H1 (cell line): ENCODE results near the gene EFEMP2. TPM values are rescaled to one million over a fixed set of nuclear protein-coding genes. Genes with fewer than 3 reads are reported as not detected.

Experiments used
- CTCF ChIA-PET: fragments of 300-600 bp; sonication (Branson Sonifier 250); formaldehyde crosslinking; loops from one replicate; lab custom pipeline; 2021; ENCODE audit not compliant: partially characterized antibody; lab: Charles Lee
- POLR2A ChIA-PET: fragments of 300-600 bp; sonication (Branson Sonifier 250); formaldehyde crosslinking; loops from one replicate; lab custom pipeline; 2021; ENCODE audit warnings: inconsistent platforms; ENCODE audit not compliant: partially characterized antibody; lab: Charles Lee
- DNase-seq, 2 experiments: peaks; one replicate each; pipeline versions ENCODE4 v3.0.0 to v3.0.0-alpha.2; 2010 to 2022; ENCODE audit warnings: low spot score in 2 of 2, low read depth in 1 of 2, mixed read lengths in 1 of 2
- FAIRE-seq: peaks from 2 replicates; lab custom pipeline; 2011; peaks lifted over from hg19 to GRCh38; lab: Jason Lieb, UNC
- H2AFZ ChIP-seq: 2 replicates; pipeline ENCODE4 v1.8.1; 2012; ENCODE audit warnings: low read length, inconsistent platforms
- H2AK5ac ChIP-seq: 2 replicates; pipeline ENCODE4 v1.6.1; 2013; ENCODE audit warnings: low read depth, low read length
- H2BK120ac ChIP-seq: replicated peaks from 2 replicates; pipeline ENCODE3; 2013; ENCODE audit warnings: low read depth, low read length, inconsistent platforms
- H2BK12ac ChIP-seq: 2 replicates; pipeline ENCODE4 v1.6.1; 2013; ENCODE audit warnings: low read depth, low read length
- H2BK15ac ChIP-seq: 2 replicates; pipeline ENCODE4 v1.6.1; 2013; ENCODE audit warnings: low read length
- H2BK20ac ChIP-seq: 2 replicates; pipeline ENCODE4 v1.6.1; 2013; ENCODE audit warnings: low read length
- H2BK5ac ChIP-seq: 2 replicates; pipeline ENCODE4 v1.6.1; 2013; ENCODE audit warnings: low read depth, low read length
- H3K14ac ChIP-seq: 2 replicates; pipeline ENCODE4 v1.6.1; 2013; ENCODE audit warnings: inconsistent platforms; ENCODE audit not compliant: insufficient read length
- H3K18ac ChIP-seq: 2 replicates; pipeline ENCODE4 v1.6.1; 2013; ENCODE audit warnings: low read length; ENCODE audit errors: extremely low read depth
- H3K23ac ChIP-seq: 2 replicates; pipeline ENCODE4 v1.6.1; 2013; ENCODE audit warnings: inconsistent platforms; ENCODE audit not compliant: insufficient read length
- H3K23me2 ChIP-seq: 2 replicates; pipeline ENCODE4 v1.6.1; 2013; ENCODE audit warnings: low read depth, low read length
- H3K27ac ChIP-seq: 2 replicates; pipeline ENCODE4 v1.6.1; 2011; ENCODE audit warnings: low read depth, low read length, inconsistent platforms
- H3K27me3 ChIP-seq, 4 experiments: replicated peaks in 1 of 4; 1 replicate in 1 of 4; 2 replicates in 3 of 4; pipeline versions ENCODE4 v1.6.1 to v1.8.1; 2011 to 2013; ENCODE audit warnings: low read length in 3 of 4, mild to moderate bottlenecking in 3 of 4, inconsistent platforms in 2 of 4, mixed read lengths in 2 of 4, moderate library complexity in 1 of 4; ENCODE audit not compliant: control insufficient read depth in 3 of 4, insufficient read depth in 3 of 4; ENCODE audit errors: extremely low read depth in 1 of 4
- H3K36me3 ChIP-seq, 4 experiments: 2 replicates each; pipeline versions ENCODE4 v1.6.1 to v1.8.1; 2011 to 2013; ENCODE audit warnings: mild to moderate bottlenecking in 4 of 4, low read length in 3 of 4, moderate library complexity in 2 of 4, control low read depth in 1 of 4, inconsistent platforms in 1 of 4; ENCODE audit not compliant: insufficient read depth in 4 of 4, control insufficient read depth in 2 of 4
- H3K4ac ChIP-seq: replicated peaks from 2 replicates; pipeline ENCODE3; 2013; ENCODE audit warnings: low read length, low read depth, mixed read lengths, inconsistent platforms; ENCODE audit not compliant: insufficient read length
- H3K4me1 ChIP-seq, 4 experiments: replicated peaks in 1 of 4; 1 replicate in 1 of 4; 2 replicates in 3 of 4; pipeline versions ENCODE4 v1.6.1 to v1.8.1; 2011 to 2013; ENCODE audit warnings: low read length in 3 of 4, inconsistent platforms in 2 of 4, mixed read lengths in 1 of 4; ENCODE audit not compliant: insufficient read depth in 4 of 4, control insufficient read depth in 3 of 4
- H3K4me2 ChIP-seq, 2 experiments: 2 replicates each; pipeline versions ENCODE4 v1.6.1 to v1.8.1; 2011 to 2013; ENCODE audit warnings: low read depth in 2 of 2, low read length in 2 of 2, control low read depth in 1 of 2, inconsistent platforms in 1 of 2, mild to moderate bottlenecking in 1 of 2; ENCODE audit not compliant: insufficient read depth in 1 of 2
- H3K4me3 ChIP-seq, 4 experiments: fragments of 200-600, 300-600 bp in 1 of 4; sonication (generic), shearing (Covaris generic), sonication (Bioruptor Twin) in 1 of 4; 2 replicates each; pipeline versions ENCODE4 v1.5.1 to v1.8.1; 2011 to 2016; ENCODE audit warnings: low read length in 4 of 4, low read depth in 3 of 4, control low read depth in 2 of 4, inconsistent platforms in 2 of 4, mild to moderate bottlenecking in 2 of 4, mixed read lengths in 1 of 4, moderate library complexity in 1 of 4; ENCODE audit not compliant: insufficient read depth in 2 of 4; ENCODE audit errors: extremely low read depth in 1 of 4
- H3K56ac ChIP-seq: replicated peaks from 2 replicates; pipeline ENCODE3; 2013; ENCODE audit warnings: low read depth, mild to moderate bottlenecking, mixed read lengths, low read length, inconsistent platforms; ENCODE audit not compliant: insufficient read length
- H3K79me1 ChIP-seq: 2 replicates; pipeline ENCODE4 v1.6.1; 2013; ENCODE audit warnings: low read depth, low read length, control low read depth
- H3K79me2 ChIP-seq, 2 experiments: 2 replicates each; pipeline versions ENCODE4 v1.6.1 to v1.8.1; 2012 to 2013; ENCODE audit warnings: low read length in 2 of 2, mild to moderate bottlenecking in 2 of 2, inconsistent platforms in 1 of 2; ENCODE audit not compliant: insufficient read depth in 2 of 2, control insufficient read depth in 1 of 2
- H3K9ac ChIP-seq, 4 experiments: replicated peaks in 1 of 4; 1 replicate in 1 of 4; 2 replicates in 3 of 4; pipeline versions ENCODE4 v1.6.1 to v1.8.1; 2011 to 2013; ENCODE audit warnings: low read depth in 3 of 4, low read length in 3 of 4, control low read depth in 2 of 4, mild to moderate bottlenecking in 2 of 4, moderate library complexity in 2 of 4, inconsistent platforms in 1 of 4; ENCODE audit errors: extremely low read depth in 1 of 4
- H3K9me3 ChIP-seq, 2 experiments: 2 replicates each; pipeline versions ENCODE4 v1.6.1 to v1.8.1; 2012 to 2013; ENCODE audit warnings: mild to moderate bottlenecking in 2 of 2, moderate library complexity in 2 of 2, control low read depth in 1 of 2, inconsistent platforms in 1 of 2, low read depth in 1 of 2, low read length in 1 of 2, mixed read lengths in 1 of 2; ENCODE audit not compliant: insufficient read depth in 2 of 2
- H4K20me1 ChIP-seq, 2 experiments: replicated peaks in 1 of 2; 2 replicates each; pipeline versions ENCODE3 to v1.8.1; 2011 to 2013; ENCODE audit warnings: inconsistent platforms in 2 of 2, low read length in 2 of 2, mild to moderate bottlenecking in 1 of 2; ENCODE audit not compliant: insufficient read depth in 2 of 2, control insufficient read depth in 1 of 2
- H4K5ac ChIP-seq: 2 replicates; pipeline ENCODE4 v1.6.1; 2013; ENCODE audit warnings: low read length, low read depth, mixed read lengths, inconsistent platforms; ENCODE audit not compliant: insufficient read length
- H4K8ac ChIP-seq: 2 replicates; pipeline ENCODE4 v1.8.0; 2013; ENCODE audit warnings: mild to moderate bottlenecking, moderate library complexity, low read length, inconsistent platforms; ENCODE audit not compliant: insufficient read depth; ENCODE audit errors: extremely low read depth
- H4K91ac ChIP-seq: replicated peaks from 2 replicates; pipeline ENCODE3; 2013; ENCODE audit warnings: low read length, mixed read lengths, inconsistent platforms; ENCODE audit not compliant: insufficient read length
- KDM4A ChIP-seq: IDR thresholded peaks from one replicate; pipeline ENCODE4 v1.7.1; 2012; ENCODE audit warnings: low read depth, mild to moderate bottlenecking, moderate library complexity, low read length, inconsistent platforms; ENCODE audit not compliant: severe bottlenecking
- MAX ChIP-seq: IDR thresholded peaks from 2 replicates; pipeline ENCODE4 v1.6.1; 2012; ENCODE audit warnings: inconsistent platforms
- SIN3A ChIP-seq, 2 experiments: IDR thresholded peaks in 1 of 2; conservative IDR thresholded peaks in 1 of 2; 2 replicates each; pipeline ENCODE4 v1.6.1; 2011 to 2012; ENCODE audit warnings: low read length in 2 of 2, improper control_type of control experiment in 1 of 2, low read depth in 1 of 2, mild to moderate bottlenecking in 1 of 2
- SRF ChIP-seq: IDR thresholded peaks from 2 replicates; pipeline ENCODE4 v1.6.1; 2011; ENCODE audit warnings: mild to moderate bottlenecking, low read depth, low read length, moderate library complexity
- SUZ12 ChIP-seq: fragments of 200-600 bp; sonication (generic); IDR thresholded peaks from 2 replicates; pipeline ENCODE4 v1.6.1; 2012; ENCODE audit warnings: mild to moderate bottlenecking, inconsistent platforms, low read length, moderate library complexity, mixed read lengths
- WGBS, 2 experiments: shearing (Covaris generic) in 1 of 2; methylation state at CpG; one replicate each; pipeline versions ENCODE4 v1.1.6 to v1.1.7; 2013 to 2015; ENCODE audit warnings: low lambda C conversion rate in 2 of 2, mixed read lengths in 2 of 2, inconsistent platforms in 1 of 2, low coverage in 1 of 2, missing lambda C conversion rate in 1 of 2; ENCODE audit not compliant: insufficient replicate concordance in 2 of 2, insufficient coverage in 1 of 2, insufficient read length in 1 of 2; ENCODE audit errors: extremely low coverage in 1 of 2, missing lambda C conversion rate in 1 of 2; 5-methylcytosine and 5-hydroxymethylcytosine counted together
- polyA plus RNA-seq, 7 experiments: library from polyadenylated mRNA; depleted of rRNA in 3 of 7; stranded (reverse) in 5 of 7; unstranded in 2 of 7; fragments of >200 nt in 5 of 7; fragments of 200-250 nt in 2 of 7; gene quantifications; 1 replicate in 5 of 7; 2 replicates in 1 of 7; 4 replicates in 1 of 7; pipeline versions ENCODE4 v1.2.1 to v1.2.3, GENCODE V29; 2011 to 2013; ENCODE audit warnings: missing spikeins in 2 of 7, mixed read lengths in 2 of 7
- total RNA-seq: library from RNA; stranded (reverse); fragmentation: NEBNext Ultra II Directional; extraction: Animal tissue kit (Norgen Biotek cat#: 25700); gene quantifications from 2 replicates; pipeline ENCODE4 v1.2.1, GENCODE V29; 2021
- TF ChIP-seq, protein P1 (sequence below): IDR thresholded peaks from 2 replicates; pipeline ENCODE4 v1.6.1; 2012; ENCODE audit warnings: low read length, inconsistent platforms

Gene EFEMP2
- total and polyA plus RNA-seq, 2 of the 8 experiments (the other 6 are each of a cell fraction or from before 2014, with no cell fraction given): 8.8 to 17.2 TPM

DNA sequence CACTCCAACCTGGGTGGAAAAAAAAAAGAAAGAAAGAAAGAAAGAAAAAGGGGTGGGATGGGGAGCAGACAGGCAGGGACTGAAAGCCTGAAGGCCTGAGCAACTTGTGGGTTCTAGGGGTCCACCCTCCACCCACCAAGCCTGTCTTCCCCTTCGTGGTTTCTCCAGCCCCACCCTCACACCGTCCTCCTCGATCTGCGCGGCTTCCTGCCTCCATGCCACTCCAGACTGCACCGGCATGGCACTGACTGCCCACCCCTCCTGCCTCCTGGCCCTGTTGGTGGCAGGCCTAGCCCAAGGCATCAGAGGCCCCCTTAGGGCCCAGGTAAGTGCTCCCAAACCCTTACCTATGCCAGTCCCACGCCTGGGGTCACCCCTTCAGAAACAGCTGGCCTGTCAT, 7.0 kb upstream of the EFEMP2 start, which contains the start of gene CTSW:
TSS of gene CTSW (plus strand) at position 221 of the 400 bp plus-strand sequence. CDS start at position 239, 18 bp downstream.
- no peak within 1 kb of the TSS for H2BK20ac ChIP-seq
- WGBS, 2 experiments: 91% methylated on average over 7 of the region's 7 CpGs; no CpG with 5 or more reads in 1 of the 2 experiments
- no peak within 1 kb of the TSS for H2BK12ac ChIP-seq
- H4K8ac ChIP-seq: no peak within 1 kb of the TSS
- no peak within 1 kb of the TSS for H3K14ac ChIP-seq
- no peak within 1 kb of the TSS for H3K56ac ChIP-seq
- no peak within 1 kb of the TSS for H3K4me3 ChIP-seq
- H2AFZ ChIP-seq: no peak within 1 kb of the TSS
- no peak within 1 kb of the TSS for H3K18ac ChIP-seq
- H3K27ac ChIP-seq: no peak within 1 kb of the TSS
- no peak within 1 kb of the TSS for H2BK120ac ChIP-seq
- TF ChIP-seq, protein P1, sequence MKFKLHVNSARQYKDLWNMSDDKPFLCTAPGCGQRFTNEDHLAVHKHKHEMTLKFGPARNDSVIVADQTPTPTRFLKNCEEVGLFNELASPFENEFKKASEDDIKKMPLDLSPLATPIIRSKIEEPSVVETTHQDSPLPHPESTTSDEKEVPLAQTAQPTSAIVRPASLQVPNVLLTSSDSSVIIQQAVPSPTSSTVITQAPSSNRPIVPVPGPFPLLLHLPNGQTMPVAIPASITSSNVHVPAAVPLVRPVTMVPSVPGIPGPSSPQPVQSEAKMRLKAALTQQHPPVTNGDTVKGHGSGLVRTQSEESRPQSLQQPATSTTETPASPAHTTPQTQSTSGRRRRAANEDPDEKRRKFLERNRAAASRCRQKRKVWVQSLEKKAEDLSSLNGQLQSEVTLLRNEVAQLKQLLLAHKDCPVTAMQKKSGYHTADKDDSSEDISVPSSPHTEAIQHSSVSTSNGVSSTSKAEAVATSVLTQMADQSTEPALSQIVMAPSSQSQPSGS: no peak
- TF ChIP-seq MAX (no peak), SIN3A (conservative IDR thresholded peaks at IDR 0.05 in 1 of 2, IDR thresholded peaks at IDR 0.05 in 1 of 2; ENCODE audit: low read depth in 1 of 2, low read length in 2 of 2) (no peak), SUZ12 (no peak), SRF (no peak), KDM4A (no peak)
- H2AK5ac ChIP-seq: no peak within 1 kb of the TSS
- ChIA-PET CTCF (interaction anchor here (0.9 to 19.6 kb wide), 7 partner anchors 8 to 143 kb away, joined by 3 to 283 read pairs (median 15); partner anchors contain the start of genes FIBP and MUS81), POLR2A (interaction anchor here (0.7 to 39.7 kb wide), 6 partner anchors 21 to 241 kb away, joined by 3 to 1071 read pairs (median 4); partner anchors contain the start of genes C11orf68, CFL1, EFEMP2 and MUS81)
- no peak within 1 kb of the TSS for H4K91ac ChIP-seq
- H3K79me2 ChIP-seq: no peaks in the 10 kb centered on the region
- no peak within 1 kb of the TSS for H3K4me2 ChIP-seq
- no peaks in the 10 kb centered on the region for H3K23me2 ChIP-seq
- peaks cover 0 to 3% (median 0%) of the 10 kb centered on the region in 4 experiments; a peak in 1 of 7 replicates for H3K27me3 ChIP-seq
- H2BK15ac ChIP-seq: no peak within 1 kb of the TSS
- no peak for FAIRE-seq
- no peak within 1 kb of the TSS for H3K9ac ChIP-seq
- no peak within 1 kb of the TSS for H2BK5ac ChIP-seq
- H4K5ac ChIP-seq: no peak within 1 kb of the TSS
- peaks cover 5 to 16% (median 12%) of the 10 kb centered on the region in 4 experiments; a peak in 7 of 8 replicates for H3K36me3 ChIP-seq
- no peak within 1 kb of the TSS for H3K23ac ChIP-seq
- peaks cover 5 to 6% of the 10 kb centered on the region in 2 experiments for H4K20me1 ChIP-seq
- no peaks in the 10 kb centered on the region for H3K79me1 ChIP-seq
- DNase-seq: no peak
- no peaks in the 10 kb centered on the region for H3K9me3 ChIP-seq
- H3K4ac ChIP-seq: no peak within 1 kb of the TSS
- H3K4me1 ChIP-seq: peaks cover 0 to 2% (median 0%) of the 10 kb centered on the region in 4 experiments; a peak in 1 of 7 replicates
